Activated CD4-positive, alpha-beta T cell treated with anti-CD3 and anti-CD28 coated beads, Interleukin-2, amount 10 ng/mL, durations not matched to agents 24 days and 14 days (primary cell): Measurements from ENCODE around the gene FGFBP3. TPM values are rescaled to one million over a fixed set of nuclear protein-coding genes. Genes with fewer than 3 reads are reported as not detected.
"Not testable (repeated sequence)": the region's sequence is repeated elsewhere in the genome, so short reads cannot be mapped to it uniquely, and the experiment has no call there.

Source experiments
- DNase-seq: peaks from one replicate; pipeline ENCODE4 v3.0.0; 2022
- H3K27ac Mint-ChIP-seq: one replicate; pipeline ENCODE4 v1.8.0; 2022; ENCODE audit warnings: mild to moderate bottlenecking, mixed read lengths
- H3K27me3 Mint-ChIP-seq: one replicate; pipeline ENCODE4 v1.8.0; 2022; ENCODE audit warnings: mixed read lengths
- H3K36me3 Mint-ChIP-seq: one replicate; pipeline ENCODE4 v1.8.0; 2022; ENCODE audit warnings: low read depth, mild to moderate bottlenecking, mixed read lengths
- H3K4me1 Mint-ChIP-seq: one replicate; pipeline ENCODE4 v1.8.0; 2021; ENCODE audit warnings: mixed read lengths
- H3K4me3 Mint-ChIP-seq: one replicate; pipeline ENCODE4 v1.8.0; 2022; ENCODE audit warnings: mild to moderate bottlenecking, moderate library complexity, mixed read lengths
- H3K9me3 Mint-ChIP-seq: one replicate; pipeline ENCODE4 v1.8.0; 2021; ENCODE audit warnings: mixed read lengths
- intact Hi-C: fragments of 100-400 bp; cut with micrococcal nuclease; formaldehyde crosslinking; loops from one replicate; pipeline ENCODE4 v1.15.1; 2023
- total RNA-seq: library from RNA; stranded (reverse); gene quantifications from 2 replicates; pipeline ENCODE4 v1.2.3, GENCODE V29; 2022

Gene FGFBP3
- total RNA-seq, 1 donor from 2014 or later: 2.7 TPM

GRCh38 chr10:91923371-91924211 is 14.3 kb upstream of the FGFBP3 start, which contains the start of gene BTAF1:
TSS of gene BTAF1 (plus strand) at chr10:91923770. CDS start at chr10:91924077, 307 bp downstream.
- H3K27me3 Mint-ChIP-seq: peaks cover 2% of the 10 kb centered on the region
- peak within 1 kb of the TSS; percentile 99 for H3K27ac Mint-ChIP-seq
- H3K36me3 Mint-ChIP-seq: peaks cover 19% of the 10 kb centered on the region
- intact Hi-C loops: loop anchor here (1.0 to 10.0 kb wide), 7 partner anchors 15 to 668 kb away; partner anchors contain the start of genes CPEB3, HECTD2 and MARCHF5
- DNase-seq: peak; percentile 97
- peaks cover 28% of the 10 kb centered on the region for H3K4me1 Mint-ChIP-seq
- peak within 1 kb of the TSS; percentile 87 for H3K4me3 Mint-ChIP-seq
- no peaks in the 10 kb centered on the region for H3K9me3 Mint-ChIP-seq

DNA sequence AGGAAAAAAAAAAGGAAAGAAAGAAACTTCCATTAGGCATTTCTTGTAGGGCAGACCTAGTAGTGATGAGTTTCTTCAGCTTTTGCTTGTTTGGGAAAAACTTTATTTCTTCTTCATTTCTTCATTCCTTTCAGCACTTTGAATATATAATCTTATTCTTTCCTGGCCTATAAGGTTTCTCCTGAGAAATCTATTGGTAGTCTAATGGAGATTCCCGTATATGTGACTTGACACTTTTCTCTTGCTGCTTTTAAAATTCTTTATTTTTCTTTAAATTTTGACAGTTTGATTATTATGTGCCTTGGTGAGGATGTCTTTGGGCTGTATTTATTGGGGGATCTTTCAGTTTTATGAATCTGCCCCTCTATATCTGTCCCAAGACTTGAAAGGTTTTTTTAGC is 10.4 kb upstream of the FGFBP3 start:
- intact Hi-C loops: loop anchor here (5.0 to 10.0 kb wide), 2 partner anchors 375 to 507 kb away; partner anchors contain the start of genes CPEB3, HECTD2 and MARCHF5
- peaks cover 30% of the 10 kb centered on the region for H3K27me3 Mint-ChIP-seq
- H3K4me1 Mint-ChIP-seq: peaks cover 12% of the 10 kb centered on the region
- H3K27ac Mint-ChIP-seq: no peak overlapping the region
- H3K36me3 Mint-ChIP-seq: peaks cover 1% of the 10 kb centered on the region
- no peak overlapping the region for H3K4me3 Mint-ChIP-seq
- DNase-seq: no peak
- H3K9me3 Mint-ChIP-seq: no peaks in the 10 kb centered on the region

DNA sequence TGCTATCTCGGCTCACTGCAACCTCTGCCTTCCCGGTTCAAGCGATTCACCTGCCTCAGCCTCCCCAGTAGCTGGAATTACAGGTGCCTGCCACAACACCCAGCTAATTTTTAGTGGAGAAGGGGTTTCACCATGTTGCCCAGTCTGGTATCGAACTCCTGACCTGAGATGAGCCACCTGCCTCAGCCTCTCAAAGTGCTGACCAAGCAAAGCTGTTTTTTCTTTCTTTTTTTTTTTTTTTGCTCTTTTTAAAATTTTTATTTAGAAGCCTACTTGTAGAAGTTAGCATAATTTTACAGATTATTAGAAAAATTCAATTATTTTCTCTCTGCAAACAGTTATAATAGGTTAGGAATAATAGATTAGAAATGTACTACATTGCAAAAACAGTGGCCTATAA is 1.2 kb upstream of the FGFBP3 start:
- DNase-seq: no peak
- H3K9me3 Mint-ChIP-seq: no peaks in the 10 kb centered on the region
- no peak overlapping the region for H3K4me3 Mint-ChIP-seq
- intact Hi-C loops: no loop called here
- no peak overlapping the region for H3K27ac Mint-ChIP-seq
- peaks cover 15% of the 10 kb centered on the region for H3K4me1 Mint-ChIP-seq
- peaks cover 15% of the 10 kb centered on the region for H3K36me3 Mint-ChIP-seq
- H3K27me3 Mint-ChIP-seq: peaks cover 27% of the 10 kb centered on the region

DNA sequence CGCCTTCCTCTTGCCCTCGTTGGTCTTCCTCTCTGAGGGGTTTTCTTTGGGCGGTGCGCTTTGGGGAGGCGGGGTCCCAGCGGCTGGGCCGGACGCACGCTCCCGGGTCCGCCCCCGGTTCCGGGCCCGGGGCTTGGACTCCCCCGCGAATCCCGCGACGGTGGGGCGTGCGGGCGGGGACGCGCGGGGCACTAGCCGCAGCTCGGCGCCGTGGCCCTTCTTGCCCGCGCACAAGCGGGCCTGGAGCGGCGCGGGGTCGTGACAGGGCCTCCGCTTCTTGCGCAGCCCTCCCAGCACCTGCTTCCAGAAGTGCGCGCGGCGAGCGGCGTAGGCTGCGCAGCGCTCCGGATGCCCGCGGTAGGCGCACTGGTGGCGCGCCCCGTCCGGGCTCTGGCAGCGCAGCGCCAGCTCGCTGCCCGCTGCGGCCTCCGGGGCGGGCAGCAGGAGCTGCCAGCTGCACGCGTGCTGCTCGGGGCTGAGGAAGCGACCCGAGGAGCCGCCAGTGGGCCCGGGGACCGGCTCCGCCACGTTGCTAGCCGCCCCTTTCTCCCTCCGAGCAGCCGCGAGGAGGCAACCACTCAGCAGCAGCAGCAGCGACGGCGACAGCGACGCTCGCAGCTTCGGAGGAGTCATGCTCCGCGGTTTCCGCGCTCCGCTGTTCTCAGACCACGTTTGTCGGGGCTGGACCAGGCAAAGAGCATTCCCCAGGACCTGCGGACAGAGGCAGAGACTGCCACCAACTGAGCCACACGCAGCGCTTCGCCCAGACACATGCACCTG is 759 bp downstream of the FGFBP3 start:
- DNase-seq: peak; percentile 92
- Mint-ChIP-seq H3K27me3 (peaks cover 11% of the 10 kb centered on the region), H3K27ac (peak overlapping the region; percentile 88), H3K36me3 (peaks cover 19% of the 10 kb centered on the region), H3K4me3 (peak overlapping the region; percentile 95), H3K9me3 (no peaks in the 10 kb centered on the region), H3K4me1 (peaks cover 15% of the 10 kb centered on the region)
- intact Hi-C loops: loop anchor here (1.0 to 2.0 kb wide), 2 partner anchors 15 to 112 kb away; partner anchors contain the start of gene BTAF1

DNA sequence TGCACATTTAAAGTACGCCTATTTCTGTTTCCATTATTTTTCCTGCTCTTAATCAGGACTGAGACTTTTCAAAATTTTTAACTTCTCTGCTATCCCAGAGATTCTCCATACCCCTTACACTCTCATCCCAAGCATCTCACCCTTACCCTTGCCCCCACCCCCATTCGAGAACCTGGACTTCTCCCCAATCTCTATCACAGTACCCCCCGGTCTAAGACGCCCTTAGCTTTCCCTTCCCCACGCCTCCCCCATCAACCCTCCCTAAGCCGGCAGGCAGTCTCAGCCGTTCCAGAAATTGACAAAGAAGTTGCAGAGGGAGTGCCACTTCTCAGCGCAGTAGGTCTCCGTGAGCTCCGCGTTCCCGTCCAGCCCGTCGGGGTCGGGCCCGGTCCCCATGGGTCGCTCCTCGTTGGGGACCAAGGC is 1.4 kb downstream of the FGFBP3 start:
- no peaks in the 10 kb centered on the region for H3K9me3 Mint-ChIP-seq
- H3K36me3 Mint-ChIP-seq: peaks cover 19% of the 10 kb centered on the region
- intact Hi-C loops: loop anchor here (1.0 to 2.0 kb wide), 2 partner anchors 15 to 111 kb away; partner anchors contain the start of gene BTAF1
- peak overlapping the region; percentile 88 for H3K27ac Mint-ChIP-seq
- peaks cover 15% of the 10 kb centered on the region for H3K4me1 Mint-ChIP-seq
- peak overlapping the region; percentile 95 for H3K4me3 Mint-ChIP-seq
- DNase-seq: no peak
- H3K27me3 Mint-ChIP-seq: peaks cover 5% of the 10 kb centered on the region

GRCh38 chr10:91907033-91907594 is 2.2 kb downstream of the FGFBP3 start:
- Mint-ChIP-seq H3K36me3 (peaks cover 19% of the 10 kb centered on the region), H3K27ac (no peak overlapping the region), H3K27me3 (peaks cover 2% of the 10 kb centered on the region), H3K9me3 (no peaks in the 10 kb centered on the region), H3K4me1 (peaks cover 21% of the 10 kb centered on the region), H3K4me3 (peak overlapping the region; percentile 95)
- intact Hi-C loops: no loop called here
- peak; percentile 50 for DNase-seq

- DNase-seq: peak; percentile 79
- H3K4me3 Mint-ChIP-seq: peak overlapping the region; percentile 26
- intact Hi-C loops: no loop called here
- peaks cover 16% of the 10 kb centered on the region for H3K4me1 Mint-ChIP-seq
- H3K27ac Mint-ChIP-seq: peak overlapping the region; percentile 92
- peaks cover 13% of the 10 kb centered on the region for H3K36me3 Mint-ChIP-seq
- peaks cover 14% of the 10 kb centered on the region for H3K9me3 Mint-ChIP-seq
- peaks cover 7% of the 10 kb centered on the region for H3K27me3 Mint-ChIP-seq
Observed at GRCh38 chr10:91901784-91902677, 7.3 kb downstream of the FGFBP3 start.

- Mint-ChIP-seq H3K9me3 (peaks cover 14% of the 10 kb centered on the region), H3K36me3 (no peaks in the 10 kb centered on the region), H3K27me3 (peaks cover 8% of the 10 kb centered on the region), H3K27ac (no peak overlapping the region), H3K4me1 (peaks cover 13% of the 10 kb centered on the region), H3K4me3 (no peak overlapping the region)
- DNase-seq: no peak
- intact Hi-C loops: no loop called here
Observed at GRCh38 chr10:91897421-91897820, 11.9 kb downstream of the FGFBP3 start.

DNA sequence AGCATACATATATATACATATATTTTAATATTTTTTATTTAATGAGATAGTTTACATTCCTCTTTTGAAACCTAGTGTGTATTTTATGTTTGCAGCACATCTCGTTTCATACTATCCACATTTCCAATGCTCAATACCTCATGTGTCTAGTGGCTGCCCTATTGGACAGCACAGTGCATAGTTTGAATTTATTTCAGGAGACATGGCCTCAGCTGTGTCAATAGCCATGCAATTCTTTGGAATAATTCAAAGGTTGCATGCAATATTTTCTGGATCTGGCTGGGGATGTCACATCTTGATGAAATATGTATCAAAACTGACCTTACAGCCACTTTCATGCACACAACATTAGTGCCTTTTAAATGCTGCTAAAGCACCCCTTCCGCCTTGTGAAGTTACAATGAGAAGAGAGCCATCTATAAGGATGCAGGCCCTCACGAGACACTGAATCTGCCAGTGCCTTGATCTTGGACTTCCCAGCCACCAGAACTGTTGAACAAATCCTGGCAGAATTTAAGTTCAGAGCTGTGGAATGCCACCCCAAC is 13.0 kb downstream of the FGFBP3 start:
- Mint-ChIP-seq H3K36me3 (no peaks in the 10 kb centered on the region), H3K4me3 (no peak overlapping the region), H3K27me3 (peaks cover 8% of the 10 kb centered on the region), H3K9me3 (peaks cover 13% of the 10 kb centered on the region), H3K4me1 (peaks cover 3% of the 10 kb centered on the region), H3K27ac (no peak overlapping the region)
- no peak for DNase-seq
- intact Hi-C loops: no loop called here

DNA sequence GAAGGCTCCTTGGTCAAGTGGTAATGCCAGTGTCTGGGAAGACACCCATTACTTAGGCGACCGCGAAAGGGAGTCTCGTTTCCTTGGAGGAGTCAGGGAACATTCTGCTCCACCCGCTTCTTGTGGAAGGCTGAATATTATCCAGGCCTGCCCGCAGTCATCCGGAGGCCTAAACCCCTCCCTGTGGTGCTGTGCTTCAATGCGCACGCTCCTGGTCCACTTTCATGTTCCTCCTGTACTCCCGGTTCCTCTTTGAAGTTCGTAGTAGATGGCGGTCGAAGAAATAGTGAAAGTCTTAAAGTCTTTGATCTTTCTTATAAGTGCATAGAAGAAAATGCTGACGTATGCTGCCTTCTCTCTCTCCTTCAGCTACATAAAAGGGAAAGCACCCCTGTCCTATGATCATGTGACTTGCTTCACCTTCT is 15.0 kb downstream of the FGFBP3 start:
- peak; percentile 52 for DNase-seq
- H3K4me3 Mint-ChIP-seq, H3K27ac Mint-ChIP-seq, intact Hi-C loops, H3K9me3 Mint-ChIP-seq, H3K4me1 Mint-ChIP-seq, H3K36me3 Mint-ChIP-seq: not testable (repeated sequence)
- H3K27me3 Mint-ChIP-seq: peaks cover 17% of the 10 kb centered on the region

DNA sequence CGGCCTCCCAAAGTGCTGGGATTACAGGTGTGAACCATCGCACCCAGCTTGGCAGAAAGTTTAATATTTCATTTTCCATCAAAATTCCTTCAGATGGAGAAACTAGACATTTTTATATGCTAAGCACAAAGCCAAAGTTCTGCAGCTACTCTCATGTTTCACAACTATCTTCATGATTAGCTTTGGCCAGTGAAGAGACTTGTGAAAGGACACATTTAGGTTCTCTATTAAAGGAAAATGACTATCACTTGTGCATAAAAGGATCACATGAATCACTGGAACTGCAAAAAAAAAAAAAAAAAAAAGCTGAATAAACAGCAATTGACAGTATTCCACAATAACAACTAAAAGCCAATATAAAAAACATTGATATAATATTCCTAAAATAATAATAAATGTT is 16.2 kb downstream of the FGFBP3 start:
- H3K27ac Mint-ChIP-seq: no peak overlapping the region
- H3K36me3 Mint-ChIP-seq: no peaks in the 10 kb centered on the region
- no peaks in the 10 kb centered on the region for H3K9me3 Mint-ChIP-seq
- no peak overlapping the region for H3K4me3 Mint-ChIP-seq
- no peak for DNase-seq
- H3K27me3 Mint-ChIP-seq: peaks cover 17% of the 10 kb centered on the region
- H3K4me1 Mint-ChIP-seq: no peaks in the 10 kb centered on the region
- intact Hi-C loops: no loop called here

- Mint-ChIP-seq H3K4me1 (peaks cover 6% of the 10 kb centered on the region), H3K27me3 (peaks cover 20% of the 10 kb centered on the region), H3K36me3 (no peaks in the 10 kb centered on the region), H3K9me3 (no peaks in the 10 kb centered on the region), H3K27ac (no peak overlapping the region), H3K4me3 (no peak overlapping the region)
- DNase-seq: peak; percentile 37
- intact Hi-C loops: no loop called here
Observed at GRCh38 chr10:91891125-91892001, 17.9 kb downstream of the FGFBP3 start.
